GM19025 (cell line): Measurements from ENCODE around the gene DAB2IP.
A peak's percentile ranks its signal among the peaks of the same experiment; 100 is the strongest.

Source experiments
- ATAC-seq: cut with Tn5 transposase; IDR thresholded peaks from one replicate; pipeline ENCODE4 v1.9.1; 2021; ENCODE audit warnings: mild to moderate bottlenecking, low read depth, moderate library complexity; ENCODE audit not compliant: unreplicated experiment

The DAB2IP gene

GRCh38 chr9:121698627-121699570 is 47.5 kb downstream of the DAB2IP start:
- ATAC-seq: peak; percentile 70

GRCh38 chr9:121699571-121700164 is 48.2 kb downstream of the DAB2IP start:
- no peak for ATAC-seq

- ATAC-seq: no peak
These were observed 48.9 kb downstream of the DAB2IP start for GRCh38 chr9:121700165-121700831.

GRCh38 chr9:121700832-121701419 is 49.5 kb downstream of the DAB2IP start:
- no peak for ATAC-seq

GRCh38 chr9:121701736-121702261 is 50.4 kb downstream of the DAB2IP start:
- ATAC-seq: no peak

- ATAC-seq: no peak
These were observed 51.7 kb downstream of the DAB2IP start for GRCh38 chr9:121703014-121703734.

- ATAC-seq: no peak
These were observed 52.8 kb downstream of the DAB2IP start for GRCh38 chr9:121704281-121704680.

GRCh38 chr9:121706149-121706750 is 54.8 kb downstream of the DAB2IP start:
- no peak for ATAC-seq

GRCh38 chr9:121707477-121708424 is 56.3 kb downstream of the DAB2IP start:
- peak; percentile 91 for ATAC-seq

GRCh38 chr9:121708768-121709488 is 57.5 kb downstream of the DAB2IP start:
- ATAC-seq: no peak

GRCh38 chr9:121709798-121710197 is 58.4 kb downstream of the DAB2IP start:
- ATAC-seq: no peak

GRCh38 chr9:121711281-121711680 is 59.8 kb downstream of the DAB2IP start:
- no peak for ATAC-seq

GRCh38 chr9:121711797-121712196 is 60.4 kb downstream of the DAB2IP start:
- no peak for ATAC-seq

- no peak for ATAC-seq
These were observed 62.1 kb downstream of the DAB2IP start for GRCh38 chr9:121713400-121714070.

- no peak for ATAC-seq
These were observed 62.8 kb downstream of the DAB2IP start for GRCh38 chr9:121714075-121714705.

- no peak for ATAC-seq
These were observed 63.4 kb downstream of the DAB2IP start for GRCh38 chr9:121714873-121715272.
